Uterus (tissue), 2 donors: ENCODE measurements around the gene ADCY7.

ENCODE experiments used
- CTCF ChIP-seq, 4 experiments: fragments of 200-600 bp in 2 of 4; fragments of 450-650 bp in 2 of 4; sonication (generic) in 2 of 4; IDR thresholded peaks; one replicate each; pipeline ENCODE4 v1.5.1; 2016 to 2019; ENCODE audit warnings: antibody characterized with exemption in 4 of 4, mild to moderate bottlenecking in 2 of 4, moderate library complexity in 1 of 4
- POLR2A ChIP-seq, 2 donors: fragments of 450-650 bp; IDR thresholded peaks; one replicate each; pipeline ENCODE4 v1.6.1; 2016; ENCODE audit warnings: antibody characterized with exemption in 2 of 2, mild to moderate bottlenecking in 1 of 2, moderate library complexity in 1 of 2

GRCh38 chr16:50256604-50257003, 9.7 kb upstream of the ADCY7 start:
- TF ChIP-seq CTCF (IDR thresholded peaks at IDR 0.05) (no peak), POLR2A (IDR thresholded peaks at IDR 0.05) (no peak)
